WTC11 (cell line): ENCODE data around the gene LRRC2. TPM values are rescaled to one million over a fixed set of nuclear protein-coding genes. Genes with fewer than 3 reads are reported as not detected.

Experiments used
- ATAC-seq: fragments of 200-7000 bp; cut with Tn5 transposase; 2 replicates; pipeline ENCODE4 v1.10.0; 2021; ENCODE audit warnings: mild to moderate bottlenecking, moderate library complexity
- CTCF ChIA-PET: fragments of 300-600 bp; sonication (Branson Sonifier 250); formaldehyde crosslinking; loops from one replicate; lab custom pipeline; 2021; ENCODE audit warnings: antibody characterized with exemption; lab: Charles Lee
- POLR2A ChIA-PET: fragments of 350-600 bp; sonication (Branson Sonifier 250); formaldehyde crosslinking; loops from one replicate; lab custom pipeline; 2021; ENCODE audit warnings: antibody characterized with exemption; lab: Charles Lee
- DNase-seq: peaks from one replicate; pipeline ENCODE4 v3.0.0; 2021; ENCODE audit warnings: low spot score
- H3K27ac Mint-ChIP-seq: 2 replicates; pipeline ENCODE4 v1.8.0; 2021; ENCODE audit warnings: mixed read lengths
- H3K27me3 Mint-ChIP-seq: 2 replicates; pipeline ENCODE4 v1.8.0; 2021; ENCODE audit warnings: low read depth, mild to moderate bottlenecking, moderate library complexity, mixed read lengths
- H3K36me3 Mint-ChIP-seq: 2 replicates; pipeline ENCODE4 v1.8.0; 2021; ENCODE audit warnings: mixed read lengths
- H3K4me1 Mint-ChIP-seq: 2 replicates; pipeline ENCODE4 v1.8.0; 2022; ENCODE audit warnings: mixed read lengths
- H3K4me3 Mint-ChIP-seq: 2 replicates; pipeline ENCODE4 v1.8.0; 2021; ENCODE audit warnings: mild to moderate bottlenecking, moderate library complexity, mixed read lengths
- H3K9me3 Mint-ChIP-seq: 2 replicates; pipeline ENCODE4 v1.8.0; 2021; ENCODE audit warnings: mixed read lengths
- CBFB ChIP-seq: sonication (generic); formaldehyde crosslinking; IDR thresholded peaks from 2 replicates; pipeline ENCODE4 v1.8.1; 2022; ENCODE audit warnings: mild to moderate bottlenecking, low read depth, missing genetic modification reagents
- ERG ChIP-seq: fragments of 250-450 bp; sonication (Bioruptor Pico); IDR thresholded peaks from 2 replicates; pipeline ENCODE4 v1.8.0; 2021; ENCODE audit warnings: mild to moderate bottlenecking
- HMGA2 ChIP-seq: fragments of 250-450 bp; sonication (Bioruptor Pico); IDR thresholded peaks from 2 replicates; pipeline ENCODE4 v1.4.0; 2021; ENCODE audit warnings: mild to moderate bottlenecking, moderate library complexity
- JUN ChIP-seq: sonication (generic); formaldehyde crosslinking; IDR thresholded peaks from 2 replicates; pipeline ENCODE4 v1.8.0; 2023; ENCODE audit warnings: mild to moderate bottlenecking, missing genetic modification reagents
- MLX ChIP-seq: sonication (generic); formaldehyde crosslinking; IDR thresholded peaks from 2 replicates; pipeline ENCODE4 v1.8.1; 2023; ENCODE audit warnings: mild to moderate bottlenecking, missing genetic modification reagents, moderate library complexity
- MXD4 ChIP-seq: fragments of 250-450 bp; sonication (Bioruptor Pico); IDR thresholded peaks from 2 replicates; pipeline ENCODE4 v1.8.0; 2021; ENCODE audit warnings: mild to moderate bottlenecking, moderate library complexity, borderline replicate concordance
- MYBL2 ChIP-seq: sonication (generic); formaldehyde crosslinking; IDR thresholded peaks from 2 replicates; pipeline ENCODE4 v1.8.1; 2023; ENCODE audit warnings: mild to moderate bottlenecking, moderate library complexity, missing genetic modification reagents
- PRRX2 ChIP-seq: fragments of 250-450 bp; sonication (Bioruptor Pico); IDR thresholded peaks from 2 replicates; pipeline ENCODE4 v1.8.0; 2021; ENCODE audit warnings: mild to moderate bottlenecking
- RELA ChIP-seq: sonication (generic); formaldehyde crosslinking; IDR thresholded peaks from 2 replicates; pipeline ENCODE4 v1.8.1; 2022; ENCODE audit warnings: missing genetic modification reagents, mild to moderate bottlenecking, borderline replicate concordance
- RORB ChIP-seq: fragments of 250-450 bp; sonication (Bioruptor Pico); IDR thresholded peaks from 2 replicates; pipeline ENCODE4 v1.9.0; 2021; ENCODE audit warnings: mild to moderate bottlenecking
- STAT6 ChIP-seq: sonication (generic); formaldehyde crosslinking; conservative IDR thresholded peaks from 2 replicates; pipeline ENCODE4 v1.8.1; 2023; ENCODE audit warnings: mild to moderate bottlenecking, low read depth, missing genetic modification reagents, moderate library complexity
- ZNF138 ChIP-seq: sonication (generic); formaldehyde crosslinking; conservative IDR thresholded peaks from 2 replicates; pipeline ENCODE4 v1.8.1; 2022; ENCODE audit warnings: mild to moderate bottlenecking, moderate library complexity, missing genetic modification reagents
- ZNF263 ChIP-seq: sonication (generic); formaldehyde crosslinking; IDR thresholded peaks from 2 replicates; pipeline ENCODE4 v1.8.1; 2022; ENCODE audit warnings: low read depth, mild to moderate bottlenecking, moderate library complexity, missing genetic modification reagents
- total RNA-seq: library from RNA; stranded (reverse); gene quantifications from 3 replicates; pipeline ENCODE4 v1.2.3, GENCODE V29; 2021
- TF ChIP-seq, protein P1 (sequence below): fragments of 250-450 bp; sonication (Bioruptor Pico); IDR thresholded peaks from 2 replicates; pipeline ENCODE4 v1.9.0; 2021; ENCODE audit warnings: moderate library complexity, mild to moderate bottlenecking, inconsistent platforms, borderline replicate concordance
- TF ChIP-seq, protein P2 (sequence below): sonication (generic); formaldehyde crosslinking; conservative IDR thresholded peaks from 2 replicates; pipeline ENCODE4 v1.8.1; 2022; ENCODE audit warnings: mild to moderate bottlenecking, missing genetic modification reagents
- TF ChIP-seq, protein P3 (sequence below): sonication (generic); formaldehyde crosslinking; IDR thresholded peaks from 2 replicates; pipeline ENCODE4 v1.8.0; 2022; ENCODE audit warnings: mild to moderate bottlenecking, missing genetic modification reagents

The LRRC2 gene
- total RNA-seq, 1 experiment from 2014 or later, result 4.9 TPM

DNA sequence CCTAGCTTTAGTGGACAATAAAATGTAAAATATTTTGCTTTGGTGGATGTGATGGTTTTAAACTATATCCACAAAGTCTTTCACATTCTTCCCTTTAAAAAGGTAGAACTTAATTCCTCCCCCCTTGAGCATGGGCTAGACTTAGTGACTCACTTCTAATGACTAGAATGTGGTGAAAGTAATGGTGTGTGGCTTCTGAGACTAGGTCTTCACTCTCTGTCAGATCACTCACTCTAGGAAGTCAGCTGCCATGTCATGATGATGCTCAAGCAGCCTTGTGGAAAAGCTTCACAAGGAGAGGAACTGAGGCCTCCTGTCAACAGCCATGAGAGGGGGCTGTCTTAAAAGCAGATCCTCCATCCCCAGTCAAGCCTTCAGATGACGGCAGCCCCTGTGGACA is 4.2 kb downstream of the LRRC2 start (continued):
- TF ChIP-seq ERG (CRISPR knock-in tag) (no peak), RELA (CRISPR knock-in tag) (no peak), RORB (CRISPR knock-in tag) (no peak), JUN (CRISPR knock-in tag) (no peak), MYBL2 (CRISPR knock-in tag) (no peak), ZNF138 (CRISPR knock-in tag) (no peak)
- TF ChIP-seq, protein P1, sequence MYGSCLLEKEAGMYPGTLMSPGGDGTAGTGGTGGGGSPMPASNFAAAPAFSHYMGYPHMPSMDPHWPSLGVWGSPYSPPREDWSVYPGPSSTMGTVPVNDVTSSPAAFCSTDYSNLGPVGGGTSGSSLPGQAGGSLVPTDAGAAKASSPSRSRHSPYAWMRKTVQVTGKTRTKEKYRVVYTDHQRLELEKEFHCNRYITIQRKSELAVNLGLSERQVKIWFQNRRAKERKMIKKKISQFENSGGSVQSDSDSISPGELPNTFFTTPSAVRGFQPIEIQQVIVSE, result no peak

- no peak for DNase-seq
- no peaks in the 10 kb centered on the region; the same call in none of the 2 replicates for H3K27me3 Mint-ChIP-seq
These were observed 4.6 kb downstream of the LRRC2 start for GRCh38 chr3:46561511-46561910.

DNA sequence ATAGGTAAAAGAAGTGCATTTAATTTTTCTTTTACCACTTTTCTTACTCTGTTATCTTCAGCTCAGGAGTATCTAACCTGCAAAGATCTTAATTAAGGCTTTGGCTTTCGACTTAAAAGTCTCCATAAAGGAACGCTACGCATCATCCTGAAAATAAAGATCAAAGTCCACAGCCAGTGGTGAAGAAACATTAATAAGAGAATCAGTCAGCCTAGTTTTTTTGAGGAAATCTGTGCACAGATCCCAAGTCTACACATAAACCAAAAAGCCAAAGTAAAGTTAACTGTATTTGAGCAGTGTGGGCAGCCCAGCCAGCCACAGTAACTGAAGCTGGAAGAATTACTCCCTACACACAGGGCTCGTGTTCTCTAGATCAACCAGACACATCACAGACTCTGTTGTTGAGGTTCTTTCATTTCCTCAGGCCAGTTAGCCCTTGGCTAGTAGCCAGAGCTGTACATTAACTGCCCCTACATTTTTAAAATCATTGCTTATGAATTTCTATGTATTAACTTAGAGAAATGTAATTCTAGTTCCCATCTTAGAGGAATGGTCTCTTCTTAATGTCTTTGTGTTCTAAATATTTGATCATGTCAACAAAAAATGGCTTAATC is 6.9 kb downstream of the LRRC2 start:
- Mint-ChIP-seq H3K4me3 (peak overlapping the region; percentile 57), H3K4me1 (peaks cover 68% of the 10 kb centered on the region), H3K9me3 (peaks cover 31% of the 10 kb centered on the region), H3K27ac (peak overlapping the region; percentile 92), H3K36me3 (peaks cover 35% of the 10 kb centered on the region), H3K27me3 (no peaks in the 10 kb centered on the region; the same call in 1 of the 2 replicates)
- ChIA-PET CTCF (interaction anchor here (0.6 to 5.5 kb wide), 16 partner anchors 7 to 187 kb away, joined by 3 to 99 read pairs (median 6); partner anchors contain the start of genes LRRC2 and RTP3), POLR2A (interaction anchor here (0.6 to 1.8 kb wide), 6 partner anchors 10 to 28 kb away, joined by 3 to 6 read pairs (median 4); a partner anchor contains a TSS)
- no peak for ATAC-seq
- no peak for TF ChIP-seq STAT6 (CRISPR knock-in tag)
- TF ChIP-seq HMGA2 (CRISPR knock-in tag), result no peak
- no peak for TF ChIP-seq MLX (CRISPR knock-in tag)
- no peak for TF ChIP-seq MXD4 (CRISPR knock-in tag)
- no peak for TF ChIP-seq ZNF263
- TF ChIP-seq, protein P2, sequence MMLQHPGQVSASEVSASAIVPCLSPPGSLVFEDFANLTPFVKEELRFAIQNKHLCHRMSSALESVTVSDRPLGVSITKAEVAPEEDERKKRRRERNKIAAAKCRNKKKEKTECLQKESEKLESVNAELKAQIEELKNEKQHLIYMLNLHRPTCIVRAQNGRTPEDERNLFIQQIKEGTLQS (CRISPR knock-in tag), result no peak
- TF ChIP-seq, protein P3, sequence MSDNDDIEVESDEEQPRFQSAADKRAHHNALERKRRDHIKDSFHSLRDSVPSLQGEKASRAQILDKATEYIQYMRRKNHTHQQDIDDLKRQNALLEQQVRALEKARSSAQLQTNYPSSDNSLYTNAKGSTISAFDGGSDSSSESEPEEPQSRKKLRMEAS (CRISPR knock-in tag), result no peak
- no peak for TF ChIP-seq CBFB (CRISPR knock-in tag)
- TF ChIP-seq PRRX2, result no peak
- no peak for DNase-seq

More at GRCh38 chr3:46561511-46561910, 4.6 kb downstream of the LRRC2 start:
- TF ChIP-seq, protein P3 (CRISPR knock-in tag), result no peak
- TF ChIP-seq, all 79 proteins: peak for 0
- H3K27ac Mint-ChIP-seq, result no peak overlapping the region
- ATAC-seq, result no peak
- H3K9me3 Mint-ChIP-seq, result peaks cover 15% of the 10 kb centered on the region
- no peak overlapping the region for H3K4me3 Mint-ChIP-seq
- peaks cover 21% of the 10 kb centered on the region for H3K36me3 Mint-ChIP-seq
- POLR2A ChIA-PET, result interaction anchor here (0.9 to 1.8 kb wide), 3 partner anchors 14 to 23 kb away, joined by 3 to 9 read pairs (median 3); no protein-coding TSS in a partner anchor
- CTCF ChIA-PET, result interaction anchor here (0.7 to 5.5 kb wide), 6 partner anchors 14 to 99 kb away, joined by 3 to 99 read pairs (median 5); no protein-coding TSS in a partner anchor
- peaks cover 90% of the 10 kb centered on the region for H3K4me1 Mint-ChIP-seq
